GM18505 (cell line): Measurements from ENCODE around the gene PARD3B.

ENCODE experiments used
- ATAC-seq: cut with Tn5 transposase; IDR thresholded peaks from one replicate; pipeline ENCODE4 v1.9.1; 2021; ENCODE audit not compliant: unreplicated experiment
- POLR2A ChIP-seq: IDR thresholded peaks from 4 replicates; pipeline ENCODE4 v1.6.1; 2011; ENCODE audit warnings: borderline replicate concordance; ENCODE audit not compliant: insufficient read depth, insufficient read length; ENCODE audit errors: extremely low read depth

The PARD3B gene, protein sequence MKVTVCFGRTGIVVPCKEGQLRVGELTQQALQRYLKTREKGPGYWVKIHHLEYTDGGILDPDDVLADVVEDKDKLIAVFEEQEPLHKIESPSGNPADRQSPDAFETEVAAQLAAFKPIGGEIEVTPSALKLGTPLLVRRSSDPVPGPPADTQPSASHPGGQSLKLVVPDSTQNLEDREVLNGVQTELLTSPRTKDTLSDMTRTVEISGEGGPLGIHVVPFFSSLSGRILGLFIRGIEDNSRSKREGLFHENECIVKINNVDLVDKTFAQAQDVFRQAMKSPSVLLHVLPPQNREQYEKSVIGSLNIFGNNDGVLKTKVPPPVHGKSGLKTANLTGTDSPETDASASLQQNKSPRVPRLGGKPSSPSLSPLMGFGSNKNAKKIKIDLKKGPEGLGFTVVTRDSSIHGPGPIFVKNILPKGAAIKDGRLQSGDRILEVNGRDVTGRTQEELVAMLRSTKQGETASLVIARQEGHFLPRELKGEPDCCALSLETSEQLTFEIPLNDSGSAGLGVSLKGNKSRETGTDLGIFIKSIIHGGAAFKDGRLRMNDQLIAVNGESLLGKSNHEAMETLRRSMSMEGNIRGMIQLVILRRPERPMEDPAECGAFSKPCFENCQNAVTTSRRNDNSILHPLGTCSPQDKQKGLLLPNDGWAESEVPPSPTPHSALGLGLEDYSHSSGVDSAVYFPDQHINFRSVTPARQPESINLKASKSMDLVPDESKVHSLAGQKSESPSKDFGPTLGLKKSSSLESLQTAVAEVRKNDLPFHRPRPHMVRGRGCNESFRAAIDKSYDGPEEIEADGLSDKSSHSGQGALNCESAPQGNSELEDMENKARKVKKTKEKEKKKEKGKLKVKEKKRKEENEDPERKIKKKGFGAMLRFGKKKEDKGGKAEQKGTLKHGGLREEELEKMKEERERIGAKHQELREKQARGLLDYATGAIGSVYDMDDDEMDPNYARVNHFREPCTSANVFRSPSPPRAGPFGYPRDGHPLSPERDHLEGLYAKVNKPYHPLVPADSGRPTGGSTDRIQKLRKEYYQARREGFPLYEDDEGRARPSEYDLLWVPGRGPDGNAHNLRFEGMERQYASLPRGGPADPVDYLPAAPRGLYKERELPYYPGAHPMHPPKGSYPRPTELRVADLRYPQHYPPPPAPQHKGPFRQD (N-terminal part only)

DNA sequence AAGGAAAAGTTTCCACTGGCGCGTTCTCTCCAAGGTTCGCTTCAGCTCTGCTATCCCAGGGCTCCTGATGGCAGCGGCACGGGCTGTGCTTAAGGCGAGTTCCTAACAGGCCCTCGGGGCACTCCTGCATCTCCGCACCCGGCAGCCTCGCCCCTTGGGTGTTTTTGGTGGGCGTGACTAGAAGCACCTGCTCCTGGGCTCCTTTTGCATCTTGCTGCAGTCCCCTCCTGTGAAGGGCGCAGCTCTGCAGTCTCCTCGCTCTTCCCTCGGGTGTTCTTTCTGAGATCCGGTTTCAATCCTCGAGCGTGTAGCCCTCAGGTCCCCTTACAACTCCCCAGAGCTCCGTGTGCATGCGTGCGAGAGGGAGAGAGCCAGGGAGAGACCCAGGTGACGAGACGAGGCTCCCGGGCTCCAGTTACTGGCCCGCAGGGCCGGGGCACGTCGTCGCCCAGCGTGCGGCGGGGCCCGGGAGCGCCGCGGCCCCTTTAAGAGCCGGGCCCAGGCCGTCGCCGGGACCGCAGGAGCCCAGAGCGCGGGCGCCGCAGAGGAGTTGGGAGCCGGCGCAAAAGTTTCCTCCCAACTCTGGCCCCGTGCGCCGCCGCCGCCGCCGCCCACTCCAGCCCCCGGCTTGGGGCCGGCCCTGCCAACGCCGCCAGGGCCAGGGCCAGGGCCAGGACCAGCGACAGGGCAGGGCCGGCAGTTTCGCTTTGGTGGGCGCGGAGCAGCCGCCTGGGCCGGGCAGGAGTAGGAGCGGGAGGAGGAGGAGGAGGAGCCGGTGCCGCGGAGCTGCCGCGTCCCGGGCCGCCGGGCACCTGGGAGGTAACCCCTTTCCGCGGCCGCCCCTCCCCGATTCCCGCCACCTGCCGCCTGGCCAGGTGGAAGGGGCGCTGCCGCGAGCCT is at the start of gene PARD3B:
Gene PARD3B (plus strand): TSS at position 515 of the 900 bp plus-strand sequence. CDS start 525 bp downstream, outside the sequence.
- peak; percentile 77 for ATAC-seq
- no peak for TF ChIP-seq POLR2A

DNA sequence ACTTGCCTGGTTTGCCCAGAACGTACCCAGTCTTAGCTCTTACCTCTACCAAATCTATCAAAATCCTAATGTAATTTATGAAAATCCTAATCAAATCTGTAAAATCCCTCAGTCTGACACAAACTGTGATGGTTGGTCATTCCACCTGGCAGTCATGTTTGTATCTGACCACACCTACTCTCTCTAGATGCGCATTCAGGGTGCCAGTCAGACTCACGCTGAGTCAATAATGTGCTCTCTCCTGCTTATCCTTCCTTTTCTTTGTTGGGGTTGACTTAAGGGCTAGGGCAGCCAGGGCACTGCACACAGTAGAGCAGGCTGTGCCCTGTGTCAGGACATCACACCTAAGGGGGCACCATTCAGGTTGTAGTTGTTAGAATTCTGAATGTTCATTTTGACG is 48.5 kb upstream of the PARD3B start:
- ATAC-seq = no peak
- no peak for TF ChIP-seq POLR2A

DNA sequence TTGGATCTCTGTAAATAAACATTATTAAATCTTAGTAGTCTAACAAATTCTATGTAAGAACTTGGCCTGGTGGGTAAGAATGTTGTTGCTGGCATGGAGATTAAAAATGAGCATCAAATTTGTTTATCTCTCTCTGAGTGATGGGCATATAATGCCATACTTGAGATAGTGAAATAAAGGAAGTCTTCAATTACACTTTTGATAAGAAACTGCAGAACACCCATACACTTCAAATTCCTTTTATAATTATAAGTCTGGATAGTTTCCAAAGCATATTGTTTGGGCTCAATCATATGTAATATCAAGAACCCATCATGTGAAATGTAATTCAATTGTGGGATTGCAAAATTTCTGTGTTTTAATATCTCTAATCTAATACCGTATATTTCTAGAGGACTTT is 47.4 kb upstream of the PARD3B start:
- ATAC-seq = no peak
- no peak for TF ChIP-seq POLR2A

DNA sequence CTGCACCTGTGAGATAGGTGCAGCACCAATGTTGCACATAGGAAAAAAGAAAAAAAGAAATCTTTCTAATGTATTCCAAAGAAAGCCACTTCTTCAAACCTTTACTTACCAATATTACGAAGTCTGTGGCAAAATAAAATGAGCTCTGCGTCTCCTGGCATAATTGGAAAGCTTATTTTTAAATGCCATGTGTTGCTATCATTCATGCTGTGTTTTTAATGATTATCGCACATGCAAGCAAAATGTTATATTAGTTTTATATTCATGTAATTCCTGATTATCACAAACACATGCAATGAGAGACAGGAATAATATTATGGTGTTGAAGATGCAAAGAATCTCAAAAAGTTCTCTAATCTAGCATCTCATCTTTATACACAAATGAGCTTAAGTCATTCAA is 47.0 kb upstream of the PARD3B start:
- no peak for ATAC-seq
- TF ChIP-seq POLR2A = no peak

DNA sequence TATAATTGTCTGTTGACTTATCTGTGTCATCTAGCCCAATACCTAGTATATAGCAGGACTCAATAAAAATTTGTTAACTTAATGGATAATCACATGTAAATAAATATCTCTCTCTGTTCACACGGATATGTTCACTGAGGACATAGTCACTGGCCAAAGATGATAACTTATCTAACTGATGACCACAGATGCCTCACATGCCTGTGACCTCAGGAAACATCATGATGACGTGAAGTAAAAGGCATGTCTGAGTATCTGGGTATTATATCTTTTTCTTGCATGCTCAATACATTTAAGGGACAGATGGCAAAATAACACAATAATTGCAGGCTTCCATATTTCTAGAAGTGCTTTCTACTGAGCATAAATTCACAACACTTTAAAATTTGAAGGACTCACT is 41.4 kb upstream of the PARD3B start:
- no peak for TF ChIP-seq POLR2A
- ATAC-seq = no peak

DNA sequence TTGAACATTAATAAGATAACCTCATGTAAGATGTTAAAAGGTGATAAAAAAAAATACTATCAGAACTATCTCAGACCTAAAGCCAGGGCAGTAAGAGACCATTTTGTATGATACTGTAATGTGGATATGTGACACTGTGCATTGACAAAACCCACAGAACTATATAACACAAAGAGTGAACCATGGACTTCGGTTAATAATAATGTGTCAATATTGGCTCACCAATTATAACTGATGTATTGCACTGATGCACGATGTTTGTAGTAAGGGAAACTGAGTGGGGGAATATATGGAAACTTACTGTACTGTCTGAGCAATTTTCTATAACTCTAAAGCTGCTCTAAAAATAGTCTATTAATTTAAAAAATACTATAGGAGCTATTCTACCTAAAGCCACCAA is 40.7 kb upstream of the PARD3B start:
- no peak for ATAC-seq
- TF ChIP-seq POLR2A = no peak

DNA sequence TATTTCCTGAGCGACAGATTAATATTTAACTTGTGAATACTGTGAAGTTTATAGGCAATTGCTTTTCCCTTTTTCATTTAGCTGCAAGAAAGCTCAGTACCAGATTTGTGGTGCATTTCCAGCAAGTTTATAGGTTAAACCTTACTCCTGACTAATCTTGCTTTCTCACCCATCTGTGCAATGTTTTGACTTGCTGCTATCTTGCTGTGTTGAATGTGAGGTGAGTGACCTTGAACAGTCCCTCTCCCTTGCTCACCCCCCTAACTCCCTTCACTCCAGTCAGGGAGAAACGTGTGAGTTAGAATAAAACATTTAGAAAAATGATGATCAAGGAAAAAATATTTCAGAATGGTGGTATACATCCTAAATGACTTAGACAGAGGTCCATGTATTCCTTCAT is 39.8 kb upstream of the PARD3B start:
- no peak for ATAC-seq
- TF ChIP-seq POLR2A = no peak

DNA sequence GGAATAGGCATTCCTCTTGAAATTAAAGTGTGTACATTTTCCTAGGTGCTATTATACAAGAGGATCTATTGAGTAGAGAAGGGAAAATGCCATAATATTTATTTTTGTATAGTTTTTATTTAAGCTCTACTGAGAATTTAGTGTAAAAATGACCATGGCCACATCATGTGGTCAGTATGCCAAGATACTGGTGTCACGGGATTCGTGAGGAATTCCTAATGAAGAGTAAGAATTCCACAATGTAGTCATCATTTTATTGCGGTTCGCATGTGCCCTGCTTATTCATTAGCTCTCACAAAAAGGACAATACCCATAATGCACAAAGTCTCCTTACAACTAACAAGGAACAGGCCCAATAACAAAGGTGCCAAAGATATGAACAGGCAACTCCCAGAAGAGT is 39.3 kb upstream of the PARD3B start:
- no peak for ATAC-seq
- TF ChIP-seq POLR2A = no peak

DNA sequence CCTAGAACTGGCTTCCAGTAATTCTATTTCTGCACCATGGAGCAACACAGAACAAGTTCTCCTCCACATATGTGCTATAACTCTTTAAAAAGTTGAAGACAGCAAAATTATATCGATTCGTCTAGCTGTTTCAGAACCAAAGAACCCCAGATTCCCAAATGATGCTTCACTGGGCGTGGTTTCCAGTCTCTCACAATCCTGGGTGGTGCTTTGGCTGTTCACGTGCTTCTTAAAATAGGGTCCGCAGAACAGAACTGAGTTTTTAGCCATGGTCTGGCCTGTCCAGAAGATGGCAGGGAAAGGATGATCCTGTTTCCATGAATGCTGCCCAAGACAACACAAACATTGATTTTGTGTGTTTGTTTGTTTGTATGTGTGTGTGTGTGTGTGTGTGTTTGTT is 37.6 kb upstream of the PARD3B start:
- ATAC-seq = no peak

DNA sequence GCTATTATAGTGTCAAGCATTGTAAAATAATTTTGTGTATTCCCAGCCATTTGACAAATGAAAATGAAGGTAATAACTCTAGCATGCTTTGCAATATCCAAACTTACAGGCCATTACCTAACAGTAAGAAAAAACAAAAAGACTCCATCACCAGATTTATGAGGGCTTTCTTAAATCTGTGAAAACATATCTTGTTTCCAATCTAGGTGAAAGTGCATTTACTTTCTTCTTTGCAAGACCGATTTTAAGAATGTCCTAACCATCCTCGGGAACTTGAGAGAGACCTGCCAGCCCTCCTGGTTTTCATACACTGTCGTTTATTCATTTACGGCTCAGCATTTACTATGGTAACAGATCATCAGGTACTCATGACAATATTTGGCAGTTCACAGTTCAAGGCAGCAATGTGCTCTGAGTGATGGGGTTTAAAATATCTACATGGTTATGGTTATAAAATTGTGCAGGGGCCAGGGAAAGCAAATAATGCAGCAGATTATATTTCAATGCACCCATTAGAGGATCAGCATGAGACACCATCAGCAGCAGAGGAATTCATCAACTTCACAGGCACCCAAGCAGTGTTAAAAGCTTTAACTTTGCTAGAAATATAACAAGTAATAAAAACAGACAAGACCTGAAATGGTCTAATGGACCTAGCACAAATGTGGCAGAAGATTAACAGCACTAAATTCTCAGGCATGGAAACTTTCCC is 34.4 kb upstream of the PARD3B start:
- ATAC-seq = no peak
- TF ChIP-seq POLR2A = no peak

More for the DNA sequence above, 37.6 kb upstream of the PARD3B start:
- no peak for TF ChIP-seq POLR2A

DNA sequence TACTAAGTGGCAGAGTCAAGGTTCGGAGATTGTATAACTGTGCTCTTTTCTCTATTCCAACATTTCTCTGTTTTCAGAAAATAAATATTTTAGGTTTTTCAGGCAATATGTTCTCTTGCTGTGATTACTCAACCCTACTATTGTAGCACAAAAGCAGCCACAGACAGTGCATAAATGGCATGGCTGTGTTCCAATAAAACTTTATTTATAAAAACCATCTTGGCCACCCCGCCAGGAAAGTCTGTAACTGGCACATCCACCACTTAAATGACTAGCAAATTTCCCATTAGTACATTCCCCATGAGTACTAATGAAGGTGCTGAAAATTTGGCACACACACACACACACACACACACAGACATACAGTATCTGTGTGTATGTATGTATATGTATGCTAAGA is 30.8 kb upstream of the PARD3B start:
- no peak for ATAC-seq
- TF ChIP-seq POLR2A = no peak

DNA sequence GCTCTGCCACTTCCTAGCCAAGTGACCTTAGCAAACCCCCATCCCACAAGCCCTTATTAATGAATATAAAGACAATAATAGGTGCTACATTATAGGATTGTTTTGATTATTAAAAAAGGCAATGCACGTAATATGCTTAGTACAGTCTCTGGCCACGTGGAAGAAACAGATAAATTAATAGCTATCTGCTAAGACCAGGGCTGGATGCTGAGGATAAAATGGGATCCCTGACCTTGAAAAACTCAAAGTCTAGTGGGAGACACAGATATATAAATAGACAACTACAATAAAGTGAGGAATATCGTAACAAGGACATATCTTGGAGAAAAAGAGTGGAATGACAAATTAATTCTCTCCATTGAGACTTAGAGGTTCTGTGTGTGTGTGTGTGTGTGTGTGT is 29.9 kb upstream of the PARD3B start:
- no peak for TF ChIP-seq POLR2A
- ATAC-seq = no peak
